HEK293 (cell line): ENCODE data around the gene MED8.

Source experiments
- CTCF ChIA-PET: fragments of 350-600 bp; formaldehyde crosslinking; extraction: SDS; loops from one replicate; lab custom pipeline; 2021; ENCODE audit warnings: antibody characterized with exemption; lab: Yijun Ruan, JAX
- POLR2A ChIA-PET: fragments of 300-600 bp; formaldehyde crosslinking; extraction: SDS; loops from one replicate; lab custom pipeline; 2020; ENCODE audit warnings: antibody characterized with exemption, inconsistent platforms; lab: Yijun Ruan, JAX
- H3K27ac ChIP-seq: fragments of 200-500 bp; sonication (Bioruptor generic); 2 replicates; pipeline ENCODE4 v1.5.1; 2014; ENCODE audit warnings: low read depth, low read length, control low read depth, inconsistent platforms; ENCODE audit errors: extremely low read depth
- H3K36me3 ChIP-seq, 2 experiments: fragments of 200-500 bp in 1 of 2; sonication (Bioruptor generic) in 1 of 2; 1 replicate in 1 of 2; 2 replicates in 1 of 2; pipeline ENCODE4 v1.5.1; 2014 to 2017; ENCODE audit warnings: inconsistent platforms in 2 of 2, low read length in 2 of 2; ENCODE audit not compliant: control insufficient read depth in 2 of 2, insufficient read depth in 1 of 2
- H3K4me1 ChIP-seq: fragments of 200-500 bp; sonication (Bioruptor generic); 2 replicates; pipeline ENCODE4 v1.5.1; 2014; ENCODE audit warnings: mild to moderate bottlenecking, low read length, inconsistent platforms; ENCODE audit not compliant: control insufficient read depth, insufficient read depth
- H3K4me3 ChIP-seq: 2 replicates; pipeline ENCODE4 v1.5.1; 2011; ENCODE audit warnings: low read depth, mild to moderate bottlenecking, control low read depth, low read length, moderate library complexity
- H3K9me3 ChIP-seq: fragments of 200-500 bp; sonication (Bioruptor generic); 2 replicates; pipeline ENCODE4 v1.5.1; 2014; ENCODE audit warnings: low read depth, low read length, inconsistent platforms; ENCODE audit not compliant: control insufficient read depth, insufficient read depth
- ATF2 ChIP-seq: fragments of 450-650 bp; formaldehyde crosslinking; IDR thresholded peaks from 2 replicates; pipeline ENCODE4 v1.5.1; 2016; ENCODE audit warnings: missing biosample characterization, missing genetic modification characterization, low read depth
- EGR2 ChIP-seq: fragments of 450-650 bp; formaldehyde crosslinking; IDR thresholded peaks from 2 replicates; pipeline ENCODE4 v1.5.1; 2016; ENCODE audit warnings: low read depth, missing biosample characterization, missing genetic modification characterization
- GFI1B ChIP-seq: fragments of 450-650 bp; formaldehyde crosslinking; IDR thresholded peaks from 2 replicates; pipeline ENCODE4 v1.5.1; 2016; ENCODE audit warnings: missing biosample characterization, missing genetic modification characterization
- KLF7 ChIP-seq: fragments of 450-650 bp; formaldehyde crosslinking; IDR thresholded peaks from 2 replicates; pipeline ENCODE4 v1.5.1; 2016; ENCODE audit warnings: missing biosample characterization, missing genetic modification characterization, borderline replicate concordance
- KLF8 ChIP-seq: fragments of 450-650 bp; formaldehyde crosslinking; IDR thresholded peaks from 2 replicates; pipeline ENCODE4 v1.5.1; 2016; ENCODE audit warnings: missing biosample characterization, missing genetic modification characterization
- PRDM1 ChIP-seq: fragments of 450-650 bp; formaldehyde crosslinking; IDR thresholded peaks from 2 replicates; pipeline ENCODE4; 2016; ENCODE audit warnings: missing biosample characterization, missing genetic modification characterization
- REPIN1 ChIP-seq: fragments of 450-650 bp; formaldehyde crosslinking; IDR thresholded peaks from 2 replicates; pipeline ENCODE4 v1.5.1; 2017; ENCODE audit warnings: missing biosample characterization, missing genetic modification characterization, low read depth
- YY2 ChIP-seq: fragments of 450-650 bp; formaldehyde crosslinking; IDR thresholded peaks from 2 replicates; pipeline ENCODE4 v1.5.1; 2016; ENCODE audit warnings: missing biosample characterization, missing genetic modification characterization
- ZBTB20 ChIP-seq: fragments of 450-650 bp; formaldehyde crosslinking; IDR thresholded peaks from 2 replicates; pipeline ENCODE4 v1.5.1; 2016; ENCODE audit warnings: missing biosample characterization, missing genetic modification characterization
- ZBTB49 ChIP-seq: fragments of 450-650 bp; formaldehyde crosslinking; IDR thresholded peaks from 2 replicates; pipeline ENCODE4 v1.5.1; 2016; ENCODE audit warnings: missing biosample characterization, missing genetic modification characterization, low read depth
- ZFP37 ChIP-seq: fragments of 450-650 bp; formaldehyde crosslinking; IDR thresholded peaks from 2 replicates; pipeline ENCODE4 v1.5.1; 2016; ENCODE audit warnings: missing biosample characterization, missing genetic modification characterization
- ZNF121 ChIP-seq: fragments of 450-650 bp; formaldehyde crosslinking; IDR thresholded peaks from 2 replicates; pipeline ENCODE4 v1.5.1; 2016; ENCODE audit warnings: missing biosample characterization, missing genetic modification characterization
- ZNF138 ChIP-seq: fragments of 450-650 bp; formaldehyde crosslinking; IDR thresholded peaks from 2 replicates; pipeline ENCODE4 v1.5.1; 2016; ENCODE audit warnings: missing biosample characterization, missing genetic modification characterization, borderline replicate concordance
- ZNF174 ChIP-seq: fragments of 450-650 bp; formaldehyde crosslinking; IDR thresholded peaks from 2 replicates; pipeline ENCODE4 v1.5.0; 2017; ENCODE audit warnings: missing biosample characterization, mild to moderate bottlenecking, missing genetic modification characterization
- ZNF18 ChIP-seq: fragments of 450-650 bp; formaldehyde crosslinking; IDR thresholded peaks from 2 replicates; pipeline ENCODE4 v1.5.1; 2016; ENCODE audit warnings: missing biosample characterization, missing genetic modification characterization
- ZNF211 ChIP-seq: fragments of 450-650 bp; formaldehyde crosslinking; IDR thresholded peaks from 2 replicates; pipeline ENCODE4 v1.5.1; 2016; ENCODE audit warnings: low read depth, missing biosample characterization, missing genetic modification characterization
- ZNF214 ChIP-seq: fragments of 450-650 bp; formaldehyde crosslinking; IDR thresholded peaks from 2 replicates; pipeline ENCODE4 v1.5.1; 2017; ENCODE audit warnings: missing biosample characterization, mild to moderate bottlenecking, missing genetic modification characterization, borderline replicate concordance
- ZNF23 ChIP-seq: fragments of 450-650 bp; formaldehyde crosslinking; IDR thresholded peaks from 2 replicates; pipeline ENCODE4 v1.5.1; 2016; ENCODE audit warnings: missing biosample characterization, missing genetic modification characterization, borderline replicate concordance
- ZNF280D ChIP-seq: fragments of 450-650 bp; formaldehyde crosslinking; IDR thresholded peaks from 2 replicates; pipeline ENCODE4 v1.5.1; 2016; ENCODE audit warnings: missing biosample characterization, missing genetic modification characterization
- ZNF350 ChIP-seq: fragments of 450-650 bp; formaldehyde crosslinking; IDR thresholded peaks from 2 replicates; pipeline ENCODE4 v1.5.0; 2017; ENCODE audit warnings: missing biosample characterization, mild to moderate bottlenecking, missing genetic modification characterization
- ZNF416 ChIP-seq: fragments of 450-650 bp; formaldehyde crosslinking; IDR thresholded peaks from 2 replicates; pipeline ENCODE4 v1.5.1; 2016; ENCODE audit warnings: missing biosample characterization, missing genetic modification characterization
- ZNF544 ChIP-seq: fragments of 450-650 bp; formaldehyde crosslinking; IDR thresholded peaks from 2 replicates; pipeline ENCODE4 v1.5.0; 2017; ENCODE audit warnings: missing biosample characterization, missing genetic modification characterization

MED8 gene

GRCh38 chr1:43337588-43337987, 52.0 kb downstream of the MED8 start, which contains the start of gene MPL:
MPL (plus strand) TSS chr1:43337818; CDS start chr1:43337849, 31 bp downstream.
- Histone ChIP-seq H3K36me3 (no peaks in the 10 kb centered on the region), H3K27ac (no peak within 1 kb of the TSS), H3K4me1 (no peaks in the 10 kb centered on the region), H3K9me3 (no peaks in the 10 kb centered on the region), H3K4me3 (no peak within 1 kb of the TSS)
- POLR2A ChIA-PET = no interaction called here
- CTCF ChIA-PET = interaction anchor here (0.6 kb wide), 1 partner anchor 77 kb away, joined by 3 read pairs; no protein-coding TSS in a partner anchor
- TF ChIP-seq PRDM1 (tag by site-specific recombination) (no peak), ZNF121 (tag by site-specific recombination) (no peak), YY2 (no peak), ZFP37 (tag by site-specific recombination) (no peak), ZNF416 (tag by site-specific recombination) (no peak), ZNF211 (no peak), ZNF350 (tag by site-specific recombination) (no peak)

GRCh38 chr1:43334453-43335205, 55.0 kb downstream of the MED8 start:
- H3K4me3 ChIP-seq = no peak overlapping the region
- H3K36me3 ChIP-seq = no peaks in the 10 kb centered on the region
- H3K27ac ChIP-seq = no peak overlapping the region
- H3K4me1 ChIP-seq = no peaks in the 10 kb centered on the region
- CTCF ChIA-PET = no interaction called here
- H3K9me3 ChIP-seq = no peaks in the 10 kb centered on the region
- POLR2A ChIA-PET = interaction anchor here (0.6 kb wide), 1 partner anchor 162 kb away, joined by 3 read pairs; the partner anchor contains the start of genes CFAP57 and EBNA1BP2
- TF ChIP-seq ZNF138 (tag by site-specific recombination) (no peak), ZBTB49 (no peak), ZNF174 (tag by site-specific recombination) (no peak), ZNF18 (no peak), ZNF23 (tag by site-specific recombination) (no peak), GFI1B (tag by site-specific recombination) (no peak), EGR2 (tag by site-specific recombination) (no peak), ZBTB20 (tag by site-specific recombination) (no peak), ZNF350 (tag by site-specific recombination) (no peak), ZNF544 (tag by site-specific recombination) (no peak), ZNF214 (tag by site-specific recombination) (no peak), REPIN1 (tag by site-specific recombination) (no peak), KLF7 (no peak), ZNF280D (no peak), KLF8 (tag by site-specific recombination) (no peak), ATF2 (tag by site-specific recombination) (no peak)
